WERI-Rb-1 (cell line): ENCODE data around the gene HABP4.

Experiments
- DNase-seq: peaks from one replicate; pipeline ENCODE4 v3.0.0-alpha.2; 2020
- H3K27ac ChIP-seq: fragments of 250-450 bp; sonication (Bioruptor Pico); 2 replicates; pipeline ENCODE4 v1.5.1; 2020; ENCODE audit warnings: mild to moderate bottlenecking, moderate library complexity
- H3K27me3 ChIP-seq: fragments of 250-450 bp; sonication (Bioruptor Pico); 2 replicates; pipeline ENCODE4 v1.5.1; 2021; ENCODE audit warnings: mild to moderate bottlenecking, low read depth, moderate library complexity; ENCODE audit not compliant: insufficient read depth, severe bottlenecking
- H3K36me3 ChIP-seq: fragments of 250-450 bp; sonication (Bioruptor Pico); 2 replicates; pipeline ENCODE4 v1.5.1; 2020; ENCODE audit warnings: mild to moderate bottlenecking, moderate library complexity
- H3K4me3 ChIP-seq: 2 replicates; pipeline ENCODE4 v1.5.1; 2011; ENCODE audit warnings: low read depth, mild to moderate bottlenecking, control low read depth, low read length
- H3K9me3 ChIP-seq: fragments of 250-450 bp; sonication (Bioruptor Pico); 2 replicates; pipeline ENCODE4 v1.5.1; 2021; ENCODE audit warnings: mild to moderate bottlenecking, moderate library complexity; ENCODE audit not compliant: severe bottlenecking
- CTCF ChIP-seq: IDR thresholded peaks from 2 replicates; pipeline ENCODE4 v1.5.1; 2011; ENCODE audit warnings: low read depth, mild to moderate bottlenecking, control low read depth, inconsistent platforms, low read length

The HABP4 gene

GRCh38 chr9:96419691-96419969 lies 30.3 kb upstream of the HABP4 start:
- peaks cover 22% of the 10 kb centered on the region for H3K36me3 ChIP-seq
- no peaks in the 10 kb centered on the region for H3K9me3 ChIP-seq
- no peak for DNase-seq
- no peaks in the 10 kb centered on the region for H3K27me3 ChIP-seq
- peak overlapping the region; percentile 78 for H3K4me3 ChIP-seq
- no peak for TF ChIP-seq CTCF
- H3K27ac ChIP-seq: peak overlapping the region; percentile 99

GRCh38 chr9:96420468-96421219 lies 29.3 kb upstream of the HABP4 start:
- no peak for TF ChIP-seq CTCF
- no peak overlapping the region for H3K4me3 ChIP-seq
- no peak for DNase-seq
- H3K9me3 ChIP-seq: no peaks in the 10 kb centered on the region
- H3K36me3 ChIP-seq: peaks cover 19% of the 10 kb centered on the region
- H3K27ac ChIP-seq: peak overlapping the region; percentile 99
- H3K27me3 ChIP-seq: no peaks in the 10 kb centered on the region

GRCh38 chr9:96423322-96423984 lies 26.5 kb upstream of the HABP4 start:
- Histone ChIP-seq H3K27ac (no peak overlapping the region), H3K36me3 (no peaks in the 10 kb centered on the region), H3K4me3 (no peak overlapping the region), H3K27me3 (no peaks in the 10 kb centered on the region), H3K9me3 (no peaks in the 10 kb centered on the region)
- no peak for DNase-seq
- TF ChIP-seq CTCF: no peak

- no peaks in the 10 kb centered on the region for H3K36me3 ChIP-seq
- no peaks in the 10 kb centered on the region for H3K27me3 ChIP-seq
- TF ChIP-seq CTCF: no peak
- H3K27ac ChIP-seq: no peak overlapping the region
- DNase-seq: no peak
- no peak overlapping the region for H3K4me3 ChIP-seq
- H3K9me3 ChIP-seq: no peaks in the 10 kb centered on the region
Measured at GRCh38 chr9:96423985-96424336, 26.0 kb upstream of the HABP4 start.

- no peak for TF ChIP-seq CTCF
- Histone ChIP-seq H3K27ac (no peak overlapping the region), H3K9me3 (no peaks in the 10 kb centered on the region), H3K36me3 (no peaks in the 10 kb centered on the region), H3K4me3 (no peak overlapping the region), H3K27me3 (no peaks in the 10 kb centered on the region)
- DNase-seq: no peak
Measured at GRCh38 chr9:96425500-96426169, 24.3 kb upstream of the HABP4 start.
